Vagina (tissue), 2 donors: ENCODE measurements around the gene RPTOR.

Experiments
- CTCF ChIP-seq, 3 experiments: fragments of 450-650 bp in 2 of 3; fragments of 200-600 bp in 1 of 3; sonication (generic) in 1 of 3; IDR thresholded peaks; one replicate each; pipeline ENCODE4 v1.5.1; 2017 to 2019; ENCODE audit warnings: antibody characterized with exemption in 3 of 3, mild to moderate bottlenecking in 2 of 3, moderate library complexity in 2 of 3
- POLR2A ChIP-seq, 2 donors: fragments of 450-650 bp; IDR thresholded peaks; one replicate each; pipeline ENCODE4 v1.6.1; 2017; ENCODE audit warnings: antibody characterized with exemption in 2 of 2, mild to moderate bottlenecking in 2 of 2, moderate library complexity in 2 of 2

GRCh38 chr17:80751070-80751945 lies 206.7 kb downstream of the RPTOR start:
- TF ChIP-seq CTCF (IDR thresholded peaks at IDR 0.05), result no peak
- TF ChIP-seq POLR2A (IDR thresholded peaks at IDR 0.05), result no peak
